ENCODE data around the gene PSMB3.

PSMB3 gene

GRCh38 chr17:38706505-38707216 lies 45.9 kb upstream of the PSMB3 start:
- Histone ChIP-seq H3K79me2 (ENCODE audit: control insufficient read depth, low read length) (peaks cover 44% of the 10 kb centered on the region), H3K4me1 (ENCODE audit: control insufficient read depth, low read length) (peaks cover 32% of the 10 kb centered on the region), H3K9me2 (replicated peaks; ENCODE audit: control insufficient read depth, low read length) (no peaks in the 10 kb centered on the region), H4K20me1 (ENCODE audit: control insufficient read depth, insufficient read depth, low read depth, low read length) (peaks cover 7% of the 10 kb centered on the region), H3K36me3 (ENCODE audit: control insufficient read depth, low read length) (peaks cover 60% of the 10 kb centered on the region), H3K4me3 (ENCODE audit: low read length) (peak overlapping the region; percentile 97), H3K27me3 (ENCODE audit: control insufficient read depth, low read length) (no peaks in the 10 kb centered on the region), H3K27ac (ENCODE audit: low read depth, low read length) (peak overlapping the region; percentile 58), H3K9me3 (ENCODE audit: control insufficient read depth, insufficient read depth, low read length) (no peaks in the 10 kb centered on the region), H3F3A (ENCODE audit: control insufficient read depth, insufficient read depth) (peaks cover 20% of the 10 kb centered on the region), H3K4me2 (ENCODE audit: low read length) (peak overlapping the region; percentile 77)
- no peak for TF ChIP-seq EZH2phosphoT487 (IDR thresholded peaks at IDR 0.05; ENCODE audit: borderline replicate concordance, low read length)
- no peak for TF ChIP-seq CTCF (IDR thresholded peaks at IDR 0.05; ENCODE audit: low read depth, low read length, poor library complexity, severe bottlenecking)

- Histone ChIP-seq H3K4me2 (ENCODE audit: low read length) (peak overlapping the region; percentile 77; the same call in 1 of the 2 replicates), H3K27me3 (ENCODE audit: control insufficient read depth, low read length) (no peaks in the 10 kb centered on the region), H3K36me3 (ENCODE audit: control insufficient read depth, low read length) (peaks cover 70% of the 10 kb centered on the region), H4K20me1 (ENCODE audit: control insufficient read depth, insufficient read depth, low read depth, low read length) (peaks cover 7% of the 10 kb centered on the region), H3K79me2 (ENCODE audit: control insufficient read depth, low read length) (peaks cover 43% of the 10 kb centered on the region), H3K27ac (ENCODE audit: low read depth, low read length) (no peak overlapping the region), H3K4me1 (ENCODE audit: control insufficient read depth, low read length) (peaks cover 27% of the 10 kb centered on the region), H3K9me3 (ENCODE audit: control insufficient read depth, insufficient read depth, low read length) (no peaks in the 10 kb centered on the region), H3K9me2 (replicated peaks; ENCODE audit: control insufficient read depth, low read length) (no peaks in the 10 kb centered on the region), H3F3A (ENCODE audit: control insufficient read depth, insufficient read depth) (peaks cover 12% of the 10 kb centered on the region), H3K4me3 (ENCODE audit: low read length) (peak overlapping the region; percentile 97; the same call in 1 of the 2 replicates)
- no peak for TF ChIP-seq EZH2phosphoT487 (IDR thresholded peaks at IDR 0.05; ENCODE audit: borderline replicate concordance, low read length)
- TF ChIP-seq CTCF (IDR thresholded peaks at IDR 0.05; ENCODE audit: low read depth, low read length, poor library complexity, severe bottlenecking), result no peak
Measured at GRCh38 chr17:38707678-38708351, 44.7 kb upstream of the PSMB3 start.

GRCh38 chr17:38709104-38709820 lies 43.3 kb upstream of the PSMB3 start:
- Histone ChIP-seq H3K79me2 (ENCODE audit: control insufficient read depth, low read length) (peaks cover 37% of the 10 kb centered on the region), H3K9me3 (ENCODE audit: control insufficient read depth, insufficient read depth, low read length) (no peaks in the 10 kb centered on the region), H3K4me2 (ENCODE audit: low read length) (no peak overlapping the region), H3K36me3 (ENCODE audit: control insufficient read depth, low read length) (peaks cover 79% of the 10 kb centered on the region), H3K27ac (ENCODE audit: low read depth, low read length) (no peak overlapping the region), H3K4me1 (ENCODE audit: control insufficient read depth, low read length) (peaks cover 16% of the 10 kb centered on the region), H3F3A (ENCODE audit: control insufficient read depth, insufficient read depth) (peaks cover 1% of the 10 kb centered on the region), H3K4me3 (ENCODE audit: low read length) (no peak overlapping the region), H4K20me1 (ENCODE audit: control insufficient read depth, insufficient read depth, low read depth, low read length) (peaks cover 7% of the 10 kb centered on the region), H3K27me3 (ENCODE audit: control insufficient read depth, low read length) (no peaks in the 10 kb centered on the region), H3K9me2 (replicated peaks; ENCODE audit: control insufficient read depth, low read length) (no peaks in the 10 kb centered on the region)
- TF ChIP-seq CTCF (IDR thresholded peaks at IDR 0.05; ENCODE audit: low read depth, low read length, poor library complexity, severe bottlenecking), result no peak
- TF ChIP-seq EZH2phosphoT487 (IDR thresholded peaks at IDR 0.05; ENCODE audit: borderline replicate concordance, low read length), result no peak
